ENCODE measurements around the gene IBTK.

The IBTK gene

DNA sequence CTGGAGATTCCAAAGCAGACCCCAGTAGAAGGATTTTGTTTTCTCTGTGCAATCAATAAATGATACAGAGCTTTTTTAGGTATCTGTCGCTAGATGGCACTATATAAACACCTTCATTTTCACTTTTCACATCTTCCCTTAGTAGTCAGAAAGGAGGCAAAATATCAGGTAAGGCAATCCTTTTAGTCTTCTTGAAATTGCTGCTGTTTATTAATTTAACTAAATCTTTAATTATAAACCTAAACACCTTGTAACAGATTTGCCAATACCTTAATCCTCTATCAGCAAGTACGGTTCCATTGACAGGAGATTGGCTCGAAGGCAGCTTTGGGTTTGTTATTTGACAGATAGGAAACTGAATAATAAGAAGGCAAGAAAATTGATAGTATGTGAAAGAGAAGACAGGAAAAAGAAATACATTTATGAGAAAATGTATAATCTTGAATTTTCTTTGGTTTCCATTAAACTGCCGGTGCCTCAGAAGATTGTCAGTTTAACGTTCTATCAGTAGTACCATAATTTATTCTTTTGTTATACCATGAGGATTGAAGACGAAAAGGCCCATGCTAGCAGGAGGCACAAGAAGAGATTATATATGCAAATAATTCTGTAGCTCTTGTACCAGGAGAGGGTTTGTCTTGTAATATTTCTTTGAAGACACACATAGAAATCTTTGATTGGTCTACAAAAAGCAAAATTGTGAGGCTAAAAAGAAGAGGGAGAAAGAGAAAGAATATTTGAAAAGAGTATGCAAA is 23.5 kb upstream of the IBTK start:
- TF ChIP-seq, protein P1, sequence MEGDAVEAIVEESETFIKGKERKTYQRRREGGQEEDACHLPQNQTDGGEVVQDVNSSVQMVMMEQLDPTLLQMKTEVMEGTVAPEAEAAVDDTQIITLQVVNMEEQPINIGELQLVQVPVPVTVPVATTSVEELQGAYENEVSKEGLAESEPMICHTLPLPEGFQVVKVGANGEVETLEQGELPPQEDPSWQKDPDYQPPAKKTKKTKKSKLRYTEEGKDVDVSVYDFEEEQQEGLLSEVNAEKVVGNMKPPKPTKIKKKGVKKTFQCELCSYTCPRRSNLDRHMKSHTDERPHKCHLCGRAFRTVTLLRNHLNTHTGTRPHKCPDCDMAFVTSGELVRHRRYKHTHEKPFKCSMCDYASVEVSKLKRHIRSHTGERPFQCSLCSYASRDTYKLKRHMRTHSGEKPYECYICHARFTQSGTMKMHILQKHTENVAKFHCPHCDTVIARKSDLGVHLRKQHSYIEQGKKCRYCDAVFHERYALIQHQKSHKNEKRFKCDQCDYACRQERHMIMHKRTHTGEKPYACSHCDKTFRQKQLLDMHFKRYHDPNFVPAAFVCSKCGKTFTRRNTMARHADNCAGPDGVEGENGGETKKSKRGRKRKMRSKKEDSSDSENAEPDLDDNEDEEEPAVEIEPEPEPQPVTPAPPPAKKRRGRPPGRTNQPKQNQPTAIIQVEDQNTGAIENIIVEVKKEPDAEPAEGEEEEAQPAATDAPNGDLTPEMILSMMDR (IDR thresholded peaks at IDR 0.05; ENCODE audit: control insufficient read depth, insufficient read depth, low read depth, low read length, missing control alignments): peak; percentile 49
- DNase-seq (ENCODE audit: low read depth): no peak
- H3K4me3 ChIP-seq (ENCODE audit: control insufficient read depth, low read depth, low read length): no peak overlapping the region

DNA sequence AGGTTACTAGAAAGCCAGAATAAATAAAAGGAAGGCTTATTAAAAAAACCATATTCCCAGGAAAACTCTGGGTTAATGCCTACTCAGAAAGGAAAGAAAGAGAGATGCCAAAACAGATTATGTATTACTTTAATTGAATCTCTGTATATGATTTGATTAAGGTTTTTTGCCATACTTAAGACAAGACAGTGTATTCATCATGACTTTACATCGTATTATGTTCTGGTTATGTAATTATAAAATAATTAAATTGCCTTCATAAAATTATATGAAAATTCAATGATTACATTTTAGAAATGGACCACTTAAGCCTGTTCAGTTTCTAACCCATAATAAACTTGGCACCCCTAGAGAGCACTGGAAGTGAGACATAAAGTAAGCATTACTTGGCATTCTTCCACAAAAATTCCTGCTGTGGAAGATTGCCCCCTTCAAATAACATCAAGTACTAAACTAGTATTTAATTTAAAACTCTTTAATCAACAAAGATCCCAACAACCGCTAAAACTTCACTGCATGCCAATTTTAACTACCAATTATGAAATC is 20.8 kb upstream of the IBTK start:
- no peak for DNase-seq (ENCODE audit: low read depth)
- TF ChIP-seq, protein P1 (IDR thresholded peaks at IDR 0.05; ENCODE audit: control insufficient read depth, insufficient read depth, low read depth, low read length, missing control alignments): no peak
- H3K4me3 ChIP-seq (ENCODE audit: control insufficient read depth, low read depth, low read length): no peak overlapping the region

DNA sequence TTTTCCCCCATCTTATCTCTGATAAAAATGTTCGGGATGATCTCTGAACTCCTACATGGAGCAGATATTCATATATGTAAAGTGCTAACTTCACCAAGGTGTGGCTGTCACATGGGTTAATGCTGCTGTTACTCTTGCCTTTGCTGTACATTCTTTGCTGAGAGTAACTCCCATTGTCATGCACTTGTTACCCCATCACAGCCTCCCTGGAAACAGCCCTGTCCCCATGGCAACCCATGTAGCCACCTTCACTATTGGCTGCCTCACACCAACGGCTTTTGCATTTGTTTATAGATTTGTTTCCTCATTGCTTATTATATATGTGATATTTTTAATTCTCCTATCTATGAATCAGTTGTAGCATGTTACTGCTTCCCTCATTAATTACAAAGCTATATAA is 17.3 kb upstream of the IBTK start:
- H3K4me3 ChIP-seq (ENCODE audit: control insufficient read depth, low read depth, low read length): no peak overlapping the region
- TF ChIP-seq, protein P1 (IDR thresholded peaks at IDR 0.05; ENCODE audit: control insufficient read depth, insufficient read depth, low read depth, low read length, missing control alignments): no peak
- DNase-seq (ENCODE audit: low read depth): no peak

DNA sequence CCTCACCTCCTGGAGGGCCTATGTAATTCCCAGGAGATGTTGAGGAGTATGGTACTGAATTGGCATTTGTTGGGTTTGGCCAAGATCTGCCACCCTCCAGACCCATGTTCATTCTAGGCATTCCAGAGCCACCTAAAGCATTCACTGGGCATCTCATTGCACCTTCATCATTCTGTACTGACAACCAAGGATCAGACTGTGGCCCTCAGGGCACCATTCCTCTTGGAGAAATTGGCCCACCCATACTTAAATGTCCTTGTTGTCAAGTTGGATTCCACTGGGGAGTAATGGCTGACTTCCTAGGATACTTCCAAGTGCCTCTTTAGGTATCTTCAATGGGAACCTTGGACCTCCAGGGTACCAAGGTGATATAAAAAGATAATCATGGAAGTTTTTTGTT is 16.8 kb upstream of the IBTK start:
- no peak for DNase-seq (ENCODE audit: low read depth)
- H3K4me3 ChIP-seq (ENCODE audit: control insufficient read depth, low read depth, low read length): no peak overlapping the region
- TF ChIP-seq, protein P1 (IDR thresholded peaks at IDR 0.05; ENCODE audit: control insufficient read depth, insufficient read depth, low read depth, low read length, missing control alignments): no peak

DNA sequence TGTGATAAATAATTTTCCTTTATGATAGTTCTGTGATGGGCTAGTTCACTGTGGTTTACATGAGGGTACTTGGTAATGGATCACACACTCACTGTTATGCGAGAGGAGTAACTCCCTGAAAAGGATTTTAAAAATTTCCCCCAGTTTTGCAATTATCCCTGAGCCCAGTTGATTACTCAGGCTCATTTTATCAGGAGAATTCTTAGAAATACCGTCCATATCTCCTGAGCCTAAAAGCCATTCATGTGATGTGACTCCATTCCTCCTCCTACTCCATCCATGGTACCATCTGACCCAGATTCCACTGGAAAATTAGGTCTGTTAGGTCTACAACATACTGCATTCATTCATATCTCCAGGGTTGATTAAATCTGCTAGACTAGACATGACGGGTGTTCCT is 16.4 kb upstream of the IBTK start:
- DNase-seq (ENCODE audit: low read depth): no peak
- TF ChIP-seq, protein P1 (IDR thresholded peaks at IDR 0.05; ENCODE audit: control insufficient read depth, insufficient read depth, low read depth, low read length, missing control alignments): no peak
- no peak overlapping the region for H3K4me3 ChIP-seq (ENCODE audit: control insufficient read depth, low read depth, low read length)

DNA sequence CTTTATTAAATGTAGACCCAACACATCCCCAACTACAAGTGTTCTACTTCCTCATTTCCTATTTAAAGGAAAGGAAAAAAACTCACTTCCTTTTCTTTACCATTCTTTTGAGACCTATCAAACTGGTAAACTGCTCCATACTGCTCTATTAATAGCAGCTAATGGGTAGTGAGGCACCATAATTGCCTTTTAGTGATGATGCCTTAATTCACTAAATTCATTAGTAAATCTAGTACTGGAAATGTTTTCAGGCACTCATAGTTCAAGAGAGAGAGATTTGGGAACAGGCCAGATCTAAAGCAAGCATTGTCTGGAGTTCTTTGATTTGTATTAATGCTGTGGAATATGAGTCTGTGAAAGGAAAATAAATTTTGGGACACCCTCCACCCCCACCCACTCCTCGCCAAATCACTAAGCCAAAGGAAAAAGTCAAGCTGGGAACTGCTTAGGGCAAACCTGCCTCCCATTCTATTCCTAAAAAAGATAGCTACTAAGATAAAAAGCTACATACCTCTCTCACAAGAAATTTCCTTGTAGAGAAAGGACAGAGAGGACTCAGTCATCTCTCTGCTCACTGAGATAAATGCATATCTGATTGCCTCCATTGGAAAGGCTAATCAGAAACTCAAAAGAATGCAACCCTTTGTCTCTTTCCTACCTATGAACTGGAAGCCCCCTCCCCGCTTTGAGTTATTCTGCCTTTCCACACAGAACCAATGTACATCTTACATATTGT is 13.6 kb upstream of the IBTK start:
- TF ChIP-seq, protein P1 (IDR thresholded peaks at IDR 0.05; ENCODE audit: control insufficient read depth, insufficient read depth, low read depth, low read length, missing control alignments): no peak
- no peak for DNase-seq (ENCODE audit: low read depth)
- H3K4me3 ChIP-seq (ENCODE audit: control insufficient read depth, low read depth, low read length): no peak overlapping the region

All from AG09309 (cell line).